DMS 273 (cell line): ENCODE data around the gene EIF3K.
"Not testable (repeated sequence)": the region's sequence is repeated elsewhere in the genome, so short reads cannot be mapped to it uniquely, and the experiment has no call there.

Experiments
- DNase-seq: peaks from one replicate; lab custom pipeline; 2025; ENCODE audit not compliant: unreplicated experiment; lab: John Stamatoyannopoulos, UW

Gene EIF3K

GRCh38 chr19:38618590-38619360 lies at the start of gene EIF3K:
Gene EIF3K (plus strand): TSS chr19:38619188. CDS start chr19:38619269, 81 bp downstream.
- peak; percentile 100 for DNase-seq

- peak; percentile 54 for DNase-seq
Measured at GRCh38 chr19:38569368-38569983, 49.5 kb upstream of the EIF3K start.

- no peak for DNase-seq
Measured at GRCh38 chr19:38571682-38572081, 47.3 kb upstream of the EIF3K start.

GRCh38 chr19:38577826-38578225 lies 41.2 kb upstream of the EIF3K start:
- DNase-seq: no peak

- DNase-seq: not testable (repeated sequence)
Measured at GRCh38 chr19:38579304-38579703, 39.7 kb upstream of the EIF3K start.

GRCh38 chr19:38580080-38580479 lies 38.9 kb upstream of the EIF3K start:
- no peak for DNase-seq

- DNase-seq: no peak
Measured at GRCh38 chr19:38583219-38583984, 35.6 kb upstream of the EIF3K start.

- no peak for DNase-seq
Measured at GRCh38 chr19:38583985-38584305, 35.0 kb upstream of the EIF3K start.

- DNase-seq: no peak
Measured at GRCh38 chr19:38587562-38587961, 31.4 kb upstream of the EIF3K start.

GRCh38 chr19:38588041-38588440 lies 30.9 kb upstream of the EIF3K start:
- DNase-seq: no peak

GRCh38 chr19:38592940-38593339 lies 26.0 kb upstream of the EIF3K start:
- no peak for DNase-seq

- peak; percentile 72 for DNase-seq
Measured at GRCh38 chr19:38596057-38596981, 22.7 kb upstream of the EIF3K start.

- no peak for DNase-seq
Measured at GRCh38 chr19:38597075-38597474, 21.9 kb upstream of the EIF3K start.

GRCh38 chr19:38599722-38600121 lies 19.3 kb upstream of the EIF3K start:
- no peak for DNase-seq

GRCh38 chr19:38602856-38603255 lies 16.1 kb upstream of the EIF3K start:
- not testable (repeated sequence) for DNase-seq

- no peak for DNase-seq
Measured at GRCh38 chr19:38606131-38606530, 12.9 kb upstream of the EIF3K start.

- DNase-seq: no peak
Measured at GRCh38 chr19:38614289-38614688, 4.7 kb upstream of the EIF3K start.

GRCh38 chr19:38615007-38615581 lies 3.9 kb upstream of the EIF3K start:
- no peak for DNase-seq

- no peak for DNase-seq
Measured at GRCh38 chr19:38616265-38616664, 2.7 kb upstream of the EIF3K start.

GRCh38 chr19:38617283-38617763 lies 1.7 kb upstream of the EIF3K start:
- no peak for DNase-seq
